Spleen (tissue), 11 donors: ENCODE results near the gene MICALL2. TPM values are rescaled to one million over a fixed set of nuclear protein-coding genes. Genes with fewer than 3 reads are reported as not detected.

Experiments
- DNase-seq: peaks from one replicate; pipeline ENCODE4 v3.0.0-alpha.2; 2020
- H3K27ac ChIP-seq, 8 donors: fragments of 200-600 bp; sonication (generic) in 7 of 8; 1 replicate in 4 of 8; 2 replicates in 4 of 8; pipeline versions ENCODE4 v1.5.0 to v1.8.0; 2016 to 2021; ENCODE audit warnings: inconsistent platforms in 4 of 8, mild to moderate bottlenecking in 4 of 8, moderate library complexity in 1 of 8
- H3K27me3 ChIP-seq, 7 donors: fragments of 200-600 bp; sonication (generic) in 6 of 7; replicated peaks in 1 of 7; 1 replicate in 4 of 7; 2 replicates in 3 of 7; pipeline versions ENCODE4 v1.5.0 to v1.8.0; 2016 to 2021; ENCODE audit warnings: inconsistent platforms in 3 of 7, mild to moderate bottlenecking in 1 of 7
- H3K36me3 ChIP-seq, 6 donors: fragments of 200-600 bp; sonication (generic) in 5 of 6; 1 replicate in 4 of 6; 2 replicates in 2 of 6; pipeline versions ENCODE4 v1.5.0 to v1.8.0; 2016 to 2021; ENCODE audit warnings: inconsistent platforms in 2 of 6
- H3K4me1 ChIP-seq, 6 donors: fragments of 200-600 bp; sonication (generic) in 5 of 6; 1 replicate in 3 of 6; 2 replicates in 3 of 6; pipeline versions ENCODE4 v1.5.0 to v1.8.0; 2016 to 2021; ENCODE audit warnings: inconsistent platforms in 3 of 6
- H3K4me3 ChIP-seq, 8 donors: fragments of 200-600 bp; sonication (generic) in 7 of 8; 1 replicate in 4 of 8; 2 replicates in 4 of 8; pipeline versions ENCODE4 v1.5.0 to v1.8.0; 2016 to 2021; ENCODE audit warnings: inconsistent platforms in 4 of 8, mild to moderate bottlenecking in 4 of 8, moderate library complexity in 2 of 8
- H3K9me3 ChIP-seq, 8 donors: fragments of 200-600 bp; sonication (generic) in 7 of 8; 1 replicate in 4 of 8; 2 replicates in 4 of 8; pipeline versions ENCODE4 v1.5.0 to v1.8.0; 2016 to 2021; ENCODE audit warnings: inconsistent platforms in 4 of 8
- POLR2A ChIP-seq, 3 donors: fragments of 450-650 bp; IDR thresholded peaks; one replicate each; pipeline ENCODE4 v1.5.1; 2017; ENCODE audit warnings: antibody characterized with exemption in 3 of 3, mild to moderate bottlenecking in 1 of 3
- POLR2AphosphoS5 ChIP-seq, 3 donors: sonication (generic); formaldehyde crosslinking; IDR thresholded peaks; one replicate each; pipeline ENCODE4 v1.5.1; 2017; ENCODE audit warnings: antibody characterized with exemption in 3 of 3
- WGBS, 5 donors: extraction: QIAGEN DNeasy Blood & Tissue Kit in 3 of 5; methylation state at CpG; one replicate each; pipeline versions ENCODE4 v1.1.5 to v1.1.7; 2013 to 2018; 5-methylcytosine and 5-hydroxymethylcytosine counted together
- intact Hi-C: fragments of 100-400 bp; cut with DNase I; formaldehyde crosslinking; loops from one replicate; pipeline ENCODE4 v1.15.0; 2023; ENCODE audit warnings: low total_unique reads
- polyA plus RNA-seq, 3 donors: library from polyadenylated mRNA; stranded (reverse); fragments of 200-250 nt; gene quantifications; one replicate each; pipeline ENCODE4 v1.2.1, GENCODE V29; 2013
- total RNA-seq, 7 donors: library from RNA; depleted of rRNA in 3 of 7; stranded (reverse); fragments of >200 nt in 3 of 7; fragmentation: NEBNext Ultra II Directional in 4 of 7; extraction: Animal tissue kit (Norgen Biotek cat#: 25700) in 4 of 7; gene quantifications; one replicate each; pipeline versions ENCODE4 v1.1.0 to v1.2.1, GENCODE V29; 2016 to 2021
- TF ChIP-seq, protein P1 (sequence below), 11 experiments: fragments of 200-600 bp in 7 of 11; fragments of 450-650 bp in 4 of 11; sonication (generic) in 4 of 11; IDR thresholded peaks in 8 of 11; conservative IDR thresholded peaks in 3 of 11; 1 replicate in 7 of 11; 2 replicates in 4 of 11; pipeline versions ENCODE4 v1.4.0 to v1.8.0; 2016 to 2021; ENCODE audit warnings: antibody characterized with exemption in 11 of 11, inconsistent platforms in 4 of 11, mild to moderate bottlenecking in 1 of 11
- donor health status: healthy with polysubstance abuse.
- donor health status: DM: no; HTN: no; CAD: no; lungs with moderate emphysema.
- donor health status: DM: no; HTN: no; CAD: no.
- donor health status: Bipolar disorder and iron deficiency.
- donor health status: healthy.
- donor health status: DM: no; HTN: no; CAD: no.
- donor health status: DM: yes; HTN: yes; CAD: no.

MICALL2 gene
- total and polyA plus RNA-seq, 10 donors, result 36.3 to 361 (median 96.7) TPM

GRCh38 chr7:1415389-1415990 is 43.8 kb downstream of the MICALL2 start:
- Histone ChIP-seq H3K9me3 (peaks cover 0 to 4% (median 0%) of the 10 kb centered on the region in 8 donors), H3K27me3 (peaks cover 0 to 62% (median 12%) of the 10 kb centered on the region in 7 donors), H3K4me3 (no peak overlapping the region), H3K36me3 (no peaks in the 10 kb centered on the region), H3K4me1 (peaks cover 4 to 30% (median 10%) of the 10 kb centered on the region in 6 donors), H3K27ac (no peak overlapping the region)
- intact Hi-C loops, result no loop called here
- TF ChIP-seq POLR2AphosphoS5 (IDR thresholded peaks at IDR 0.05), result no peak
- TF ChIP-seq, protein P1, sequence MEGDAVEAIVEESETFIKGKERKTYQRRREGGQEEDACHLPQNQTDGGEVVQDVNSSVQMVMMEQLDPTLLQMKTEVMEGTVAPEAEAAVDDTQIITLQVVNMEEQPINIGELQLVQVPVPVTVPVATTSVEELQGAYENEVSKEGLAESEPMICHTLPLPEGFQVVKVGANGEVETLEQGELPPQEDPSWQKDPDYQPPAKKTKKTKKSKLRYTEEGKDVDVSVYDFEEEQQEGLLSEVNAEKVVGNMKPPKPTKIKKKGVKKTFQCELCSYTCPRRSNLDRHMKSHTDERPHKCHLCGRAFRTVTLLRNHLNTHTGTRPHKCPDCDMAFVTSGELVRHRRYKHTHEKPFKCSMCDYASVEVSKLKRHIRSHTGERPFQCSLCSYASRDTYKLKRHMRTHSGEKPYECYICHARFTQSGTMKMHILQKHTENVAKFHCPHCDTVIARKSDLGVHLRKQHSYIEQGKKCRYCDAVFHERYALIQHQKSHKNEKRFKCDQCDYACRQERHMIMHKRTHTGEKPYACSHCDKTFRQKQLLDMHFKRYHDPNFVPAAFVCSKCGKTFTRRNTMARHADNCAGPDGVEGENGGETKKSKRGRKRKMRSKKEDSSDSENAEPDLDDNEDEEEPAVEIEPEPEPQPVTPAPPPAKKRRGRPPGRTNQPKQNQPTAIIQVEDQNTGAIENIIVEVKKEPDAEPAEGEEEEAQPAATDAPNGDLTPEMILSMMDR (IDR thresholded peaks at IDR 0.05 in 8 of 11, conservative IDR thresholded peaks at IDR 0.05 in 3 of 11), result no peak
- no peak for TF ChIP-seq POLR2A (IDR thresholded peaks at IDR 0.05)
- DNase-seq, result no peak
- 76 to 87% (median 78%) methylated on average over 2 of the region's 2 CpGs for WGBS, 5 donors

GRCh38 chr7:1413936-1414639 is 45.2 kb downstream of the MICALL2 start:
- 65 to 84% (median 68%) methylated on average over 13 to 21 of the region's 21 CpGs for WGBS, 5 donors
- H3K4me3 ChIP-seq, result no peak overlapping the region
- DNase-seq, result no peak
- TF ChIP-seq POLR2AphosphoS5 (IDR thresholded peaks at IDR 0.05) (no peak), POLR2A (IDR thresholded peaks at IDR 0.05) (no peak)
- TF ChIP-seq, protein P1 (IDR thresholded peaks at IDR 0.05 in 8 of 11, conservative IDR thresholded peaks at IDR 0.05 in 3 of 11), result no peak
- intact Hi-C loops, result no loop called here
- peaks cover 0 to 66% (median 16%) of the 10 kb centered on the region in 7 donors for H3K27me3 ChIP-seq
- no peaks in the 10 kb centered on the region for H3K36me3 ChIP-seq
- peaks cover 0 to 4% (median 0%) of the 10 kb centered on the region in 8 donors for H3K9me3 ChIP-seq
- H3K4me1 ChIP-seq, result peaks cover 4 to 30% (median 10%) of the 10 kb centered on the region in 6 donors
- H3K27ac ChIP-seq, result no peak overlapping the region

GRCh38 chr7:1412322-1413261 is 46.7 kb downstream of the MICALL2 start:
- H3K9me3 ChIP-seq, result peaks cover 0 to 4% (median 0%) of the 10 kb centered on the region in 8 donors
- H3K27me3 ChIP-seq, result peaks cover 0 to 81% (median 30%) of the 10 kb centered on the region in 7 donors
- no peak for TF ChIP-seq POLR2A (IDR thresholded peaks at IDR 0.05)
- TF ChIP-seq, protein P1 (IDR thresholded peaks at IDR 0.05 in 8 of 11, conservative IDR thresholded peaks at IDR 0.05 in 3 of 11), result peak; percentile 41 to 95 (median 84)
- TF ChIP-seq POLR2AphosphoS5 (IDR thresholded peaks at IDR 0.05), result peak in 2 of 3 donors; percentile 29 to 73
- no peak overlapping the region for H3K27ac ChIP-seq
- H3K4me1 ChIP-seq, result peaks cover 4 to 21% (median 10%) of the 10 kb centered on the region in 6 donors
- WGBS, 5 donors, result 14 to 18% (median 17%) methylated on average over 35 to 65 of the region's 65 CpGs
- peak overlapping the region in 4 of 8 donors; percentile 0 to 47 (median 7) for H3K4me3 ChIP-seq
- DNase-seq, result peak; percentile 94
- intact Hi-C loops, result no loop called here
- no peaks in the 10 kb centered on the region for H3K36me3 ChIP-seq
